Measurements from ENCODE around the gene H1-8. TPM values are rescaled to one million over a fixed set of nuclear protein-coding genes. Genes with fewer than 3 reads are reported as not detected.

The H1-8 gene
- polyA plus RNA-seq, 5 donors, result not detected

GRCh38 chr3:129592381-129593131 lies 49.6 kb downstream of the H1-8 start:
- peak in 1 of 2 donors; percentile 57 for DNase-seq

GRCh38 chr3:129593230-129593594 lies 50.2 kb downstream of the H1-8 start:
- no peak for DNase-seq

- peak in 1 of 2 donors; percentile 56 for DNase-seq
These were observed 50.8 kb downstream of the H1-8 start for GRCh38 chr3:129593595-129594339.

GRCh38 chr3:129594409-129594808 lies 51.4 kb downstream of the H1-8 start:
- no peak for DNase-seq

GRCh38 chr3:129594907-129595390 lies 52.0 kb downstream of the H1-8 start:
- no peak for DNase-seq

- no peak for DNase-seq
These were observed 52.7 kb downstream of the H1-8 start for GRCh38 chr3:129595544-129596193.

GRCh38 chr3:129596194-129597086 lies 53.5 kb downstream of the H1-8 start:
- peak; percentile 90 to 91 for DNase-seq

- peak in 1 of 2 donors; percentile 49 for DNase-seq
These were observed 54.4 kb downstream of the H1-8 start for GRCh38 chr3:129597087-129597999.

- no peak for DNase-seq
These were observed 55.0 kb downstream of the H1-8 start for GRCh38 chr3:129598000-129598381.

- DNase-seq, result no peak
These were observed 55.5 kb downstream of the H1-8 start for GRCh38 chr3:129598484-129598883.

- no peak for DNase-seq
These were observed 56.1 kb downstream of the H1-8 start for GRCh38 chr3:129599073-129599472.

- DNase-seq, result no peak
These were observed 56.6 kb downstream of the H1-8 start for GRCh38 chr3:129599607-129600006.

- DNase-seq, result no peak
These were observed 57.4 kb downstream of the H1-8 start for GRCh38 chr3:129600348-129600747.

Other genes with a start within 250 kb of the H1-8 start
- gene EFCAB12, start 114.5 kb upstream of the H1-8 start, polyA plus RNA-seq (ENCODE audit: insufficient read depth in 1 of 5, insufficient read length in 5 of 5, low replicate concordance in 1 of 5), result 1 to 10 TPM; 1.7 to 6.2 (median 3.9) TPM
- gene MBD4, start 103.2 kb upstream of the H1-8 start, polyA plus RNA-seq (ENCODE audit: insufficient read depth in 1 of 5, insufficient read length in 5 of 5, low replicate concordance in 1 of 5), result 10 to 100 TPM; 50.9 to 61.9 (median 58.6) TPM
- gene IFT122, start 103.0 kb upstream of the H1-8 start, polyA plus RNA-seq (ENCODE audit: insufficient read depth in 1 of 5, insufficient read length in 5 of 5, low replicate concordance in 1 of 5), result 10 to 100 TPM; 56.3 to 70.9 (median 65.3) TPM
- under 1 TPM in 3 of 5 donors, not detected in 2; 0.06 to 0.13 (median 0.08) TPM for gene RHO, start 14.5 kb upstream of the H1-8 start, polyA plus RNA-seq (ENCODE audit: insufficient read depth in 1 of 5, insufficient read length in 5 of 5, low replicate concordance in 1 of 5)
- 100 to 1,000 TPM; 167 to 213 (median 176) TPM for gene PLXND1, start 63.5 kb downstream of the H1-8 start, polyA plus RNA-seq (ENCODE audit: insufficient read depth in 1 of 5, insufficient read length in 5 of 5, low replicate concordance in 1 of 5)

All from right lung (tissue), 5 donors.